ENCODE results near the gene MAPK14. TPM values are rescaled to one million over a fixed set of nuclear protein-coding genes. Genes with fewer than 3 reads are reported as not detected.

MAPK14 gene
- total RNA-seq, 1 experiment from 2014 or later = 60.9 TPM

DNA sequence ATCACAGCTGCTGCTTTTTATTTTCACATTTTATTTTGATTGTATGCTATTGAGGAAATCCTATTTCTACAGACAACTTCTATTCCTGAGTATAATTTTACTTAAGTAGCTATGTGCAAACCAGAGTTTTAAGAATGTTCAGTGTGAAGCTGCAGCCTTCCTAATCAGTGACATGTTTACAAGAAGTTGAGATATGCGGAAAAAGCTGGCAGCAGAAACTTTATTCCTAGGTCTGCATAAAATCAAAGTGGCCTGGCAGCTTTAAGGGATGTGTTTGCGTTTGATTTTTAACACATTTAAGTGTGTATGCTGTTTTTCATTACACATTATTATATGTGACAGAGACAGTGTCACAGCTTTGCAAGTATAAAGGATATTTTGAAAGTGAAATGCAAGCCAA is 26.3 kb downstream of the MAPK14 start:
- DNase-seq = no peak
- CTCF ChIA-PET = interaction anchor here (0.6 kb wide), 1 partner anchor 240 kb away, joined by 3 read pairs; no protein-coding TSS in a partner anchor
- Mint-ChIP-seq H3K4me3 (ENCODE audit: low read depth, unreplicated experiment) (no peak overlapping the region), H3K27ac (ENCODE audit: unreplicated experiment) (no peak overlapping the region), H3K9me3 (ENCODE audit: low read depth, unreplicated experiment) (no peaks in the 10 kb centered on the region), H3K27me3 (ENCODE audit: unreplicated experiment) (no peaks in the 10 kb centered on the region), H3K36me3 (ENCODE audit: insufficient read depth, unreplicated experiment) (no peaks in the 10 kb centered on the region), H3K4me1 (ENCODE audit: low read depth, unreplicated experiment) (no peaks in the 10 kb centered on the region)
- TF ChIP-seq, protein P1, sequence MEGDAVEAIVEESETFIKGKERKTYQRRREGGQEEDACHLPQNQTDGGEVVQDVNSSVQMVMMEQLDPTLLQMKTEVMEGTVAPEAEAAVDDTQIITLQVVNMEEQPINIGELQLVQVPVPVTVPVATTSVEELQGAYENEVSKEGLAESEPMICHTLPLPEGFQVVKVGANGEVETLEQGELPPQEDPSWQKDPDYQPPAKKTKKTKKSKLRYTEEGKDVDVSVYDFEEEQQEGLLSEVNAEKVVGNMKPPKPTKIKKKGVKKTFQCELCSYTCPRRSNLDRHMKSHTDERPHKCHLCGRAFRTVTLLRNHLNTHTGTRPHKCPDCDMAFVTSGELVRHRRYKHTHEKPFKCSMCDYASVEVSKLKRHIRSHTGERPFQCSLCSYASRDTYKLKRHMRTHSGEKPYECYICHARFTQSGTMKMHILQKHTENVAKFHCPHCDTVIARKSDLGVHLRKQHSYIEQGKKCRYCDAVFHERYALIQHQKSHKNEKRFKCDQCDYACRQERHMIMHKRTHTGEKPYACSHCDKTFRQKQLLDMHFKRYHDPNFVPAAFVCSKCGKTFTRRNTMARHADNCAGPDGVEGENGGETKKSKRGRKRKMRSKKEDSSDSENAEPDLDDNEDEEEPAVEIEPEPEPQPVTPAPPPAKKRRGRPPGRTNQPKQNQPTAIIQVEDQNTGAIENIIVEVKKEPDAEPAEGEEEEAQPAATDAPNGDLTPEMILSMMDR (IDR thresholded peaks at IDR 0.05; ENCODE audit: unreplicated experiment) = no peak
- no TSS peak for BruUV-seq (replicated peaks)
- intact Hi-C loops (cut with micrococcal nuclease; ENCODE audit: unreplicated experiment) = no loop called here

DNA sequence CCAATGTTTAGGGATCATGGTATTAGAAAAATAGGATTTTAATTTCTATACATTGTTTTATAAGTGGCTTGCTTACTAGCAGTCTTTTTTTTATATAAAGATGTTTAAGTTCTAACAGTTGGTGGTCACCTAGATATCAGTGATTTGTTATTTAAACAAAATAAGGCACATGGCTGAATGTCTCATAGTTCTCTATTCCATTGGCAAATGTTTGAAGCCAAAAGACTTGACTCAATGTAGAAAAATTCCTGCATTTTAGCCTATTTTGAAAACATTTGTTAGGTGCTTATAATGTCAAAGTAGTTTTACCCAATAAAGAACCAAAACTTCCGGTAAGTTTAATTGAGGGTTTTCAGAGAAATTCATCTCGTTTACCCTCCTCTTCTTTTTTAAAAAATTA is 26.8 kb downstream of the MAPK14 start:
- H3K36me3 Mint-ChIP-seq (ENCODE audit: insufficient read depth, unreplicated experiment) = no peaks in the 10 kb centered on the region
- no peaks in the 10 kb centered on the region for H3K27me3 Mint-ChIP-seq (ENCODE audit: unreplicated experiment)
- H3K4me1 Mint-ChIP-seq (ENCODE audit: low read depth, unreplicated experiment) = no peaks in the 10 kb centered on the region
- no peak overlapping the region for H3K27ac Mint-ChIP-seq (ENCODE audit: unreplicated experiment)
- CTCF ChIA-PET = no interaction called here
- TF ChIP-seq, protein P1 (IDR thresholded peaks at IDR 0.05; ENCODE audit: unreplicated experiment) = no peak
- intact Hi-C loops (cut with micrococcal nuclease; ENCODE audit: unreplicated experiment) = no loop called here
- H3K9me3 Mint-ChIP-seq (ENCODE audit: low read depth, unreplicated experiment) = no peaks in the 10 kb centered on the region
- no peak for DNase-seq
- BruUV-seq (replicated peaks) = no TSS peak
- H3K4me3 Mint-ChIP-seq (ENCODE audit: low read depth, unreplicated experiment) = no peak overlapping the region

DNA sequence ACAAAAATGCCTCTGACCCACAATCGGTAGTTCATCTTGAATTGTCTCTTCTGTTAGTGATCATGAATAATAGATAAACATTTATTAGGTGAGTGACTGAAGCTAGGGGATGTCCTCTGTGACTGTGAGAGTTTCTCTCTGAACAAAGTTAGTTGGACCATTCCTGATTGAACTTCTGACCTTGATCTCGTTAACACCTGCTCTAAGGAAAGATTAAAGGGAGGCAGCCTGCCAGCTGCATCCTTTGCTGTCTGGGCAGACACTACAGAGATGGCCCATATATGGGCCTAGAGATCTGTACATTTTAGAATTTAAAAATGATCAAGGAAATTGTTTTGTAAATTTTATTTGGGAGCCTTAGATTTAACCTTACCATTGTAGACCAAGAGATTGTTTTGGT is 27.3 kb downstream of the MAPK14 start:
- Mint-ChIP-seq H3K4me1 (ENCODE audit: low read depth, unreplicated experiment) (no peaks in the 10 kb centered on the region), H3K36me3 (ENCODE audit: insufficient read depth, unreplicated experiment) (no peaks in the 10 kb centered on the region), H3K27ac (ENCODE audit: unreplicated experiment) (no peak overlapping the region), H3K9me3 (ENCODE audit: low read depth, unreplicated experiment) (no peaks in the 10 kb centered on the region), H3K4me3 (ENCODE audit: low read depth, unreplicated experiment) (no peak overlapping the region), H3K27me3 (ENCODE audit: unreplicated experiment) (no peaks in the 10 kb centered on the region)
- CTCF ChIA-PET = no interaction called here
- no TSS peak for BruUV-seq (replicated peaks)
- TF ChIP-seq, protein P1 (IDR thresholded peaks at IDR 0.05; ENCODE audit: unreplicated experiment) = no peak
- intact Hi-C loops (cut with micrococcal nuclease; ENCODE audit: unreplicated experiment) = no loop called here
- no peak for DNase-seq

DNA sequence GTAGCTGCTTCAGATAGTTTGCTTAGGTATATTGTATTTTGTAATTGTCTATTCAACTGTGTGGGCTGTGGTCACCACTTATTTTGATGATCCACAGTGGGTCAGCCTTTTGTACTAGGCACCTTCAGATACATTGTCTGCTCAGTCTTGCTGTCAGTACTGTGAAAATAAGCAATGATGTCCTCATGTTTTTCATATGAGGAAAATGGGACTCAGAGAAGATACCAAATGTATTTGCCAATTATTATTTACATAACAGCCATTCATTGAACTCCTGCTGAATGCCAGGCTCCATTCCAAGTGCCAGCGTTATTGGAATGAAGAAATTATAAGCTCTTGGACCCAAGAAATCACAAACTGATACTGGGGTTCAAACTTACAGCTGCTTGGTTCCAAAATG is 28.6 kb downstream of the MAPK14 start:
- Mint-ChIP-seq H3K4me3 (ENCODE audit: low read depth, unreplicated experiment) (no peak overlapping the region), H3K27ac (ENCODE audit: unreplicated experiment) (no peak overlapping the region), H3K9me3 (ENCODE audit: low read depth, unreplicated experiment) (no peaks in the 10 kb centered on the region), H3K27me3 (ENCODE audit: unreplicated experiment) (no peaks in the 10 kb centered on the region), H3K36me3 (ENCODE audit: insufficient read depth, unreplicated experiment) (no peaks in the 10 kb centered on the region), H3K4me1 (ENCODE audit: low read depth, unreplicated experiment) (no peaks in the 10 kb centered on the region)
- CTCF ChIA-PET = no interaction called here
- intact Hi-C loops (cut with micrococcal nuclease; ENCODE audit: unreplicated experiment) = no loop called here
- no peak for DNase-seq
- no TSS peak for BruUV-seq (replicated peaks)
- TF ChIP-seq, protein P1 (IDR thresholded peaks at IDR 0.05; ENCODE audit: unreplicated experiment) = no peak
